ENCODE data around the gene CHST15.

- TF ChIP-seq POLR2A (IDR thresholded peaks at IDR 0.05) (no peak), CTCF (IDR thresholded peaks at IDR 0.05) (no peak)
Measured at GRCh38 chr10:123993534-123994416, 99.6 kb downstream of the CHST15 start.
